GM12875 (cell line): ENCODE measurements around the gene WDR11.

Experiments used
- H3K4me3 ChIP-seq: one replicate; pipeline ENCODE4 v1.5.1; 2011; ENCODE audit warnings: low read depth, low read length, control low read depth
- CTCF ChIP-seq: IDR thresholded peaks from 2 replicates; pipeline ENCODE4 v1.5.1; 2011; ENCODE audit warnings: low read depth, mild to moderate bottlenecking, control low read depth, inconsistent platforms, low read length, moderate library complexity, borderline replicate concordance; ENCODE audit not compliant: insufficient read depth

The WDR11 gene

GRCh38 chr10:120827251-120827875 is 23.8 kb upstream of the WDR11 start:
- no peak for TF ChIP-seq CTCF
- H3K4me3 ChIP-seq: no peak overlapping the region

GRCh38 chr10:120828763-120829319 is 22.3 kb upstream of the WDR11 start:
- TF ChIP-seq CTCF: no peak
- no peak overlapping the region for H3K4me3 ChIP-seq

GRCh38 chr10:120832106-120832505 is 19.1 kb upstream of the WDR11 start:
- H3K4me3 ChIP-seq: no peak overlapping the region
- no peak for TF ChIP-seq CTCF

DNA sequence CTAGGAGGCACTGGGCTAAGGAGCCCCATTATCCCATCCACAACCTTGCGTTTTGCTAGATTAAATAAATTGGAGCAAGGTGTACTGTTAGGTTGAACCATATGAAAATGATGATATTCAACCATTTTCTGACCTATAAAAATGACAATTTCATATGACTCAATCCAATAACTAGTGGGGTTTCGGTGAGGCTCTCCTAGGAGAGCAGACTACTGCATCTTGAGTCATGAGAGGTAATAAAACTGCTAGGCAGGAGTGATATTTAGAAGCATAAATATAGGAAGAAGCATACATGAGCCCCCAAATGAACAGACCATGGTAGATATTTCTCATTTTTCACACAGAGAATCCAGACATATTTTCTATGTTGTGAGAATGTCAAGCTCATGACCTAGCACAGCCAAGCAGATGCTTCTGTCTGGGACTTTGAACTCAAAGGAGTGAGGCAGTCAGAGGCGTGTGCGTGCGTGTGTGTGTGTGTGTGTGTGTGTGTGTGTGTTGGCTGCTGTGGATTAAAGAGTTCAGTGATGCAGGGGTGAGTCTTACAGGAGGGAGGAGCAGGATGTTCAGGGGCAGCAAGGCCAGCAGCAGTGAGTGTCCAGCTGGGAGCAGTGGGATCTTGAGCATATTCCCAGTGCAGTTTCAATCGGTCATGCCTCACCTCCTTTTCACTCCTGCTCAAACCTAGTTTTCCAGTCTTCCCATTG is 17.8 kb upstream of the WDR11 start:
- no peak for TF ChIP-seq CTCF
- no peak overlapping the region for H3K4me3 ChIP-seq

- TF ChIP-seq CTCF: no peak
These were observed 15.6 kb upstream of the WDR11 start for GRCh38 chr10:120835603-120836002.

GRCh38 chr10:120838941-120839340 is 12.2 kb upstream of the WDR11 start:
- no peak for TF ChIP-seq CTCF
- H3K4me3 ChIP-seq: no peak overlapping the region

More at GRCh38 chr10:120835603-120836002, 15.6 kb upstream of the WDR11 start:
- H3K4me3 ChIP-seq: no peak overlapping the region
